Ureter (tissue), 1 donor: ENCODE results near the gene TRAF1. TPM values are rescaled to one million over a fixed set of nuclear protein-coding genes. Genes with fewer than 3 reads are reported as not detected.

Experiments
- total RNA-seq: library from RNA; stranded (reverse); gene quantifications from one replicate; pipeline ENCODE4 v1.2.4, GENCODE V29; 2023
- donor health status: DM: yes; HTN: yes; CAD: no.

TRAF1 gene
- total RNA-seq, 1 donor from 2014 or later, result 10.0 TPM

Other genes starting within 250 kb of the TRAF1 start
- 22.3 TPM for gene MEGF9, start 212.3 kb downstream of the TRAF1 start, total RNA-seq
- gene FBXW2, start 133.4 kb downstream of the TRAF1 start, total RNA-seq, result 76.1 TPM
- gene PSMD5, start 83.9 kb downstream of the TRAF1 start, total RNA-seq, result 53.4 TPM
- gene PHF19, start 49.6 kb downstream of the TRAF1 start, total RNA-seq, result 33.3 TPM
- gene C5, start 123.5 kb upstream of the TRAF1 start, total RNA-seq, result 8.1 TPM
- gene CNTRL, start 148.2 kb upstream of the TRAF1 start, total RNA-seq, result 33.1 TPM